HG03095 (cell line): Measurements from ENCODE around the gene STAT3.

Experiments used
- ATAC-seq: cut with Tn5 transposase; IDR thresholded peaks from one replicate; pipeline ENCODE4 v1.9.1; 2021; ENCODE audit warnings: moderate library complexity; ENCODE audit not compliant: unreplicated experiment

Gene STAT3

GRCh38 chr17:42354956-42355843 is 33.0 kb downstream of the STAT3 start:
- no peak for ATAC-seq

- ATAC-seq = no peak
Observed at GRCh38 chr17:42348104-42348503, 40.1 kb downstream of the STAT3 start.

- no peak for ATAC-seq
Observed at GRCh38 chr17:42347606-42348005, 40.6 kb downstream of the STAT3 start.

- ATAC-seq = no peak
Observed at GRCh38 chr17:42347198-42347597, 41.0 kb downstream of the STAT3 start.

GRCh38 chr17:42346481-42346880 is 41.8 kb downstream of the STAT3 start:
- no peak for ATAC-seq

GRCh38 chr17:42345396-42346073 is 42.7 kb downstream of the STAT3 start:
- ATAC-seq = no peak

- no peak for ATAC-seq
Observed at GRCh38 chr17:42342242-42343008, 45.8 kb downstream of the STAT3 start.

- ATAC-seq = no peak
Observed at GRCh38 chr17:42341568-42341967, 46.7 kb downstream of the STAT3 start.

GRCh38 chr17:42340691-42341127 is 47.5 kb downstream of the STAT3 start:
- ATAC-seq = no peak

GRCh38 chr17:42339221-42339620 is 49.0 kb downstream of the STAT3 start:
- ATAC-seq = no peak

GRCh38 chr17:42338427-42338985 is 49.7 kb downstream of the STAT3 start:
- no peak for ATAC-seq

GRCh38 chr17:42337442-42337841 is 50.8 kb downstream of the STAT3 start:
- ATAC-seq = peak; percentile 39

GRCh38 chr17:42334677-42335076 is 53.6 kb downstream of the STAT3 start:
- no peak for ATAC-seq

GRCh38 chr17:42333053-42333452 is 55.2 kb downstream of the STAT3 start:
- no peak for ATAC-seq

GRCh38 chr17:42329025-42329976 is 58.9 kb downstream of the STAT3 start:
- no peak for ATAC-seq

GRCh38 chr17:42325026-42325425 is 63.2 kb downstream of the STAT3 start:
- ATAC-seq = no peak

GRCh38 chr17:42323268-42323773 is 64.9 kb downstream of the STAT3 start:
- no peak for ATAC-seq

GRCh38 chr17:42322382-42323267 is 65.6 kb downstream of the STAT3 start:
- no peak for ATAC-seq

GRCh38 chr17:42321555-42321954 is 66.7 kb downstream of the STAT3 start:
- no peak for ATAC-seq
